Measurements from ENCODE around the gene STK32B.

GRCh38 chr4:5376015-5376414 lies 324.7 kb downstream of the STK32B start:
- TF ChIP-seq CTCF (IDR thresholded peaks at IDR 0.05; ENCODE audit: low read depth, low read length, missing input control) = no peak
- TF ChIP-seq ZBTB33 (IDR thresholded peaks at IDR 0.05) = no peak

All from liver (tissue), 2 donors.